SH-SY5Y (cell line): Measurements from ENCODE around the gene CLSTN2.

ENCODE experiments used
- GATA2 ChIP-seq: IDR thresholded peaks from 2 replicates; pipeline ENCODE4 v1.6.1; 2011; ENCODE audit warnings: mild to moderate bottlenecking, low read depth, low read length
- GATA3 ChIP-seq: IDR thresholded peaks from 2 replicates; pipeline ENCODE4 v1.6.1; 2011; ENCODE audit warnings: low read depth, mild to moderate bottlenecking, low read length, moderate library complexity

GRCh38 chr3:140434261-140434905 is 499.4 kb downstream of the CLSTN2 start:
- TF ChIP-seq GATA2 = no peak
- no peak for TF ChIP-seq GATA3
